Bronchus fibroblast of lung (primary cell): ENCODE results near the gene DTX2. TPM values are rescaled to one million over a fixed set of nuclear protein-coding genes. Genes with fewer than 3 reads are reported as not detected.

Source experiments
- total RNA-seq: library from RNA; depleted of rRNA; stranded (reverse); fragments of >200 nt; gene quantifications from 2 replicates; pipeline ENCODE4 v1.2.3, GENCODE V29; 2015

The DTX2 gene
- total RNA-seq: 10.9 and 12.4 TPM in 2 replicates

GRCh38 chr7:76461464-76462101 is at the start of gene DTX2:
TSS of gene DTX2 (plus strand) at chr7:76461709. CDS start at chr7:76480510, 18,801 bp downstream.

GRCh38 chr7:76424413-76425111 is 36.9 kb upstream of the DTX2 start, which contains the start of gene ZP3:
TSS of gene ZP3 (plus strand) at chr7:76424950. CDS start at chr7:76424965, 15 bp downstream.

GRCh38 chr7:76509931-76510877 is 48.7 kb downstream of the DTX2 start, which contains the start of gene UPK3B:
TSS of gene UPK3B (plus strand) at chr7:76510552. CDS start at chr7:76510653, 101 bp downstream.

GRCh38 chr7:76543197-76543596 is 81.7 kb downstream of the DTX2 start, which contains the start of gene SPDYE16:
TSS of gene SPDYE16 (minus strand) at chr7:76543297. CDS start at chr7:76541459, 1,838 bp downstream.

Other genes starting within 250 kb of the DTX2 start
- gene HSPB1, start 159.0 kb upstream of the DTX2 start, total RNA-seq: 620 and 643 TPM in 2 replicates
- 38.1 and 47.4 TPM in 2 replicates for gene YWHAG, start 102.7 kb upstream of the DTX2 start, total RNA-seq
- gene SSC4D, start 52.0 kb upstream of the DTX2 start, total RNA-seq: 0.45 and 0.67 TPM in 2 replicates
- gene ZP3, start 36.8 kb upstream of the DTX2 start, total RNA-seq: 0.84 and 2.5 TPM in 2 replicates
- not detected in 2 replicates for gene UPK3B, start 48.8 kb downstream of the DTX2 start, total RNA-seq
- not detected in 2 replicates for gene SPDYE16, start 81.6 kb downstream of the DTX2 start, total RNA-seq
- 2.7 TPM in 2 replicates for gene POMZP3, start 165.6 kb downstream of the DTX2 start, total RNA-seq